ENCODE data around the gene MANSC1. TPM values are rescaled to one million over a fixed set of nuclear protein-coding genes. Genes with fewer than 3 reads are reported as not detected.

The MANSC1 gene
- total RNA-seq, 1 donor from 2014 or later: 8.5 TPM

- DNase-seq (ENCODE audit: missing footprints): no peak
- no peak for ATAC-seq
- intact Hi-C loops (cut with DNase I): no loop called here
These were observed 63.6 kb downstream of the MANSC1 start for GRCh38 chr12:12286441-12286840.

- DNase-seq (ENCODE audit: missing footprints) (no peak), ATAC-seq (no peak)
- intact Hi-C loops (cut with DNase I): no loop called here
These were observed 67.1 kb downstream of the MANSC1 start for GRCh38 chr12:12282761-12283425.

- no peak for DNase-seq (ENCODE audit: missing footprints)
- intact Hi-C loops (cut with DNase I): no loop called here
- no peak for ATAC-seq
These were observed 67.8 kb downstream of the MANSC1 start for GRCh38 chr12:12282202-12282601.

GRCh38 chr12:12281134-12281533, 68.9 kb downstream of the MANSC1 start:
- no peak for ATAC-seq
- intact Hi-C loops (cut with DNase I): no loop called here
- no peak for DNase-seq (ENCODE audit: missing footprints)

- DNase-seq (ENCODE audit: missing footprints) (no peak), ATAC-seq (no peak)
- intact Hi-C loops (cut with DNase I): no loop called here
These were observed 71.1 kb downstream of the MANSC1 start for GRCh38 chr12:12278899-12279298.

Other genes with a start within 250 kb of the MANSC1 start
- gene LRP6, start 83.2 kb downstream of the MANSC1 start, total RNA-seq: 20.1 TPM
- 7.4 TPM for gene BORCS5, start 6.8 kb upstream of the MANSC1 start, total RNA-seq
- gene DUSP16, start 212.6 kb upstream of the MANSC1 start, total RNA-seq: 11.6 TPM

All from Right ventricle myocardium inferior (tissue), 1 donor.